Middle frontal gyrus (tissue), 1 donor: Measurements from ENCODE around the gene SLC25A38.

ENCODE experiments used
- DNase-seq: peaks from one replicate; pipeline ENCODE4 v3.0.0-alpha.2; 2015; ENCODE audit warnings: low spot score; ENCODE audit errors: extremely low spot score

Gene SLC25A38

DNA sequence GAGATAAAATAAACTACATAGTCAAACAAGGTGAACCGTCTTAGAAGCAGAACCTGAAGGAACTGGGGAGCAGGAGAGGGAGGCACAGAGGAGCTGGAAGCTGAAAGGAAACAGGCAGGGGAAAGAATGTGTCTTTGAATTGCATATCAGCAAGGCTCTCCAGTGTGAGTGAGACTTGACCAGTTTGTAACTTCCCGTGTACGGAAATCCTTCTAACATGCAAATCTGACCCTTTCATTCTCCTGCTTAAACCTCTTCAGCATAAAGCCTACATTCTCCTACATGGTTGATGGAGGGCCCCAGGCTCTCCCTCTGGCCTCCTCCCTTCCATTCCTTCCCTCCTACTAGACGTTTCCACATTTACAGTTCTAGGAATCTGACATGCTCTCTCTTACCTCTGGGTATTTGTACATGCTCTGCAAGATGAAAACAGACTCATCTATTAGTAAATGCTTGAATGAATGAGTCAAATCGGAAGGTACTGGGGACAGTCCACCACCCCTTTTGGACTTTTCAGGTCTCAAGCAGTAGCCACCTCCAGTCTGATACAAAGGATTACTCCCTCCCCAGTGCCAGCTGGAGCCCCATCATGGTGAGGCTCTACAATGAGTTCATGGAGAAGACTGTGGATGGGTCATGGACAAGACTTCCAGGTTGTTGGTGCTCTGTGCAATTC lies 6.1 kb upstream of the SLC25A38 start:
- DNase-seq: no peak

DNA sequence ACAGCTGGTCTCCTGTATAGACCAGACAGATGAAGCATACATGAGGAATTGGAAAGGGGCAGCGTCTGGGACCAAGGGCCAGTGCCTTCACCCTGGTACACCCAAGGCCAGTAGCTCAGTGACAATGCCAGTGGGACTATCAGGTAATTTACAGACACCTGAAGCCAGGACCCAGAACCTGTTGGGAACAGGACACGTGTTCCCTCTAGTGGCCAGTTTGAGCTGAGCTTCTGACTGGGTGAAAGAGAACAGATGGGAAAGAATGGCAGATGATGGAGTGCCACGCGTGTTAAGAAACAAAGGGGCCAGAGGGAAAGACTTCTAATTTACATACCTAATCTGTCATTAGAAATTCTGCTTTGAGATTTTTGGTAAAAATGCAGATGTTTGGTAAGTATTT lies 5.1 kb upstream of the SLC25A38 start:
- no peak for DNase-seq

DNA sequence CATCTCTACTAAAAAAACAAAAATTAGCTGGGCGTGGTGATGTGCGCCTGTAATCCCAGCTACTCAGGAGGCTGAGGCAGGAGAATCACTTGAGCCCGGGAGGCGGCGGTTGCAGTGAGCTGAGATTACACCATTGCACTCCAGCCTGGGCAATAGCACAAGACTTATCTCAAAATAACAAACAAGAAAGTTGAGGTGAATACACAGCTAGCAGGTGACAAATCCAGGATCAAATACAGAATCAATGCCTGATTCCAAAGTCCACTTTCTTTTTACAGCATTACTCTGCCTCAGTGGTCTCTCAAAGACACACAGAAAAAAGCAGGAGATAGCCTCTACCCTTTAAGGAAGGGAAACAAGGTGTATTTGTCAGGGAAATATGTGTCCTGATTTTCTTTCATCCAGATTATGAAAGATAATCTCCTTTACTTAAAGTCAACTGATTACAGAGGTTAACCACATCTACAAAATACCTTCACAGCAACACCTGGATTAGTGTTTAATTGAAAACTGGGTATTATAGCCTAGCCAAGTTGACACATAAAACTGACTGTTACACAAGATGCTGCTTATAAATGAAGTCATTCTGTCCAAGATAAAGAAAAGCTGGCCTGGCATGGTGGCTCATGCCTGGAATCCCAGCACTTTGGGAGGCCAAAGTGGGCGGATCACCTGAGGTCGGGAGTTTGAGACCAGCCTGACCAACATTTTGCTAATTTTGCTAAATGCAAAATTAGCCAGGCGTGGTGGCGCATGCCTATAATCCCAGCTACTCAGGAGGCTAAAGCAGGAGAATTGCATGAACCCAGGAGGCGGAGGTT lies 4.0 kb upstream of the SLC25A38 start:
- no peak for DNase-seq

DNA sequence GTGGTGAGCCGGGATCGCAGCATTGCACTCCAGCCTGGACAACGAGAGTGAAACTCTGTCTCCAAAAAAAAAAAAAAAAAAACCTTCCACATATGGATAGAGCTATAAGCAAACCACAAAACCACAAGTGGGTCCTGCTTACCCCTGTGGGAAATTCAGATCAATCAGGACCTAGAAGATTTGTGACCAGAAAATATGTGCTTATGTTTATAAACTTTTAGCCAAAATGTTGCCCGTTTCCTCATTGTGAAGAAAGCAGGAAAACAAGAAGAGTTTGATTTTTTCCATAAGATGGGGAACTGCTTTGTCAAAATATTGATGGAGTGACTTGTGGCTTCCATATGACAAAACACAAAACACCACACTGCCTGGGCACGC lies 3.4 kb upstream of the SLC25A38 start:
- no peak for DNase-seq

DNA sequence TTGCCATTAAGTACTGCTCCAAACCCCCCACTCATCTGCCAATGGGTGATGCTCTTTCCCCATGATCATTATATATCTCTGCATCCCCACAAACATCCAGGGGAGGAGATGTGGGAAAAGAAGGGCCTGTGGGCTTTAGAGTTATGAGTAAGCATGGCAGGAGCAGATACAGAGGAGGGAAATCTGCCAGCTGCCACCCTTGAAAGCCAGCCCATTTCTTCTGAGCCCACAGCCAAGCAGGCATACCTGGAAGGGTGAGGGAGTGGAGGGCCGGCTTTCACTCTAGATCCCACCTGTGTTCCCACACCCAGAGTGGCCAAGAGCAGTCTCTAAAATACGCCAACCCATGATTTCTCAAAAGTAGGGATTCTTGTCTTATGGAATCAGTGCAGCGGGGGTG lies 1.7 kb upstream of the SLC25A38 start:
- no peak for DNase-seq

DNA sequence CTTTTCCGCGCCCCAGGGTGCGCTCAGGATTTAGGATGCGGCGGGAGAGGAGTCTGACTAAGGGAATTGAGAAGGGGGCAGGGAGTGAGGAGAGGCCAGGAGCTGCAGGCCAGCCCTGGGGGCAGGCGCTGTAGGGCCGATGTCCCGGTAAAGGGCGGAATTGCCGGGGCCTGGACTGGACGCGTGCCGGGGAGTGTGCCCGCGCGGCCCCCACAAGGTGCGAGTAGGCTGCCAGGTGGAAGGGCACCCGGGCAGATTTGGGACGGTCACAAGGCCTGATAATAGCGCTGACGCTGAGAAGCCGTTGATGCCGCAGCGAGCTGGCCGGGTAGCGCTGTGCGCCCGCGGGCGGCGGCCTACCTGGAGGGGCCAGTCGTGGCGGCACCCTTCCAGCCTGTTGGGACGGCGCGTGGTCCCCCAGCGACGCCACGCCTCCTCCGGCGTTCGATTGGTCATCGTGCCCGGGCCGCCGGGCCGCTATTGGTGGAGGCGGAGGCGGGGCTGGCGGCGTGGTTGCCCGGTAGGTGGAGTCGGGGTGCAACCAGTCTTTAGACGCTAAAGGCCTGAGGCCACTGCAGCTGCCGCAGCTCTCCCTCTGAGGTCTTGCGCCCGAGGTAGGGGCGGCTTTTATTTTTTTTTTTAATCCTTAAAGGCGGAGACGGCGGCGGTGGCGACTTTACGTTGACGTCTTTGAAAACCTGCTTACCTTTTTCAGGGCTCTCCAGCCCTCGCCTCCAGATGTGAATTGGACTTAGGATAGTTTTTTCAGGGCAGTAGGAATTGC lies 903 bp downstream of the SLC25A38 start:
- peak; percentile 86 for DNase-seq

DNA sequence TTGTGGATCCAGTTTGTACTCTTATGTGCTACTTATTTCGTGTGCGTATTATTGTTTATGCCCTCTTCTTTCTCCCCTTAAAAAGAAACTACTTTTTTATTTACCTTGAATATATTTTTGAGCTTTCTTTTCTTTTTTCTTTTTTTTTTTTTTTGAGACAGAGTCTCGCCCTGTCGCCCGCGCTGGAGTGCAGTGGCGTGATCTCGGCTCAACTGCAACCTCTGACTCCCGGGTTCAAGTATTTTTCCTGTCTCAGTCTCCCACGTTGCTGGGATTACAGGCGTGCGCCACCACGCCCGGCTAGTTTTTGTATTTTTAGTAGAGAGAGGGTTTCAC lies 1.5 kb downstream of the SLC25A38 start:
- DNase-seq: no peak

DNA sequence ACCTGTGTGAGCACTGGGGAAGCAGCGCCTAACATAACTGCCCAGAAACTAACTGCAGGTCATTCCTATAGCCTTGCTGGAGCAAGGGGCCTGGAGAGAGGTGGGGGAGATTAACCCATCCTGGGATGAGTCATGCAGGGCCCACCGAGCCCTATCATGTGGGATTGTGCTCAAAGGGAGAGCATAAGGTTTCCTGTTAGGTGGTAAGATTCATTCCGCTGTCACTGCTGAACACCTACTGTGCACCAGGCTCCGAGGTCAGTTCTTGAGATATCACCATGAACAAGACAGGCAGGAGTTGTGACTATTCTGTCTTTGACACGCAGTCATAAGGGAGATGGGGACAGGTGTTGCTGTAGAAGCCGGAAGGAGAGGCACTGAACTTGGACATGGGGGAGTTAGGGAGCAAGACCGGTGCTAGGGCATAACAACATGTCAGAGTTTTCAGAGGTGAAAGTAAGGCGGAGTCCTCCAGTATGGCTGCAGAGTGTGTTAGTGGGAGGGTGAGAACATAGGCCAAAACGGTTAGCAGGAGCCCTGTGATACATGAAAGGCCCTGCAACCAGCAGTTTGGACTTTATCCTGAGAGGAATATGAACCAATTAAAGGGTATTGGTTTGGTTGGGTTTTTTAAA lies 2.4 kb downstream of the SLC25A38 start:
- DNase-seq: no peak

DNA sequence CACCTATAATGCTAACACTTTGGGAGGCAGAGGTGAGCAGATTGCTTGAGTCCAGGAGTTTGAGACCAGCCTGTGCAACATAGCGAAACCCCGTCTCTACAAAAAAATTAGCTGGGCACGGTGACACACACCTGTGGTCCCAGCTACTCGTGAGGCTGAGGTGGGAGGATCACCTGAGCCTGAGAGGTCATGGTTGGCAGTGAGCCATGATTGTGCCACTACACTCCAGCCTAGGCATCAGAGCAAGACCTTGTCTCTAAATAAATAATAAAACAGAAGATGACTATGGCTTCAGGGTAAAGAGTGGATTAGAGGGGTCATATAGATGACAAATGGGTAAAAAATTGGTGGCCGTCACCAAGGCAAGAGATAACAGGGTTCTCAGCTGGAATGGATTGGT lies 3.1 kb downstream of the SLC25A38 start:
- DNase-seq: no peak

DNA sequence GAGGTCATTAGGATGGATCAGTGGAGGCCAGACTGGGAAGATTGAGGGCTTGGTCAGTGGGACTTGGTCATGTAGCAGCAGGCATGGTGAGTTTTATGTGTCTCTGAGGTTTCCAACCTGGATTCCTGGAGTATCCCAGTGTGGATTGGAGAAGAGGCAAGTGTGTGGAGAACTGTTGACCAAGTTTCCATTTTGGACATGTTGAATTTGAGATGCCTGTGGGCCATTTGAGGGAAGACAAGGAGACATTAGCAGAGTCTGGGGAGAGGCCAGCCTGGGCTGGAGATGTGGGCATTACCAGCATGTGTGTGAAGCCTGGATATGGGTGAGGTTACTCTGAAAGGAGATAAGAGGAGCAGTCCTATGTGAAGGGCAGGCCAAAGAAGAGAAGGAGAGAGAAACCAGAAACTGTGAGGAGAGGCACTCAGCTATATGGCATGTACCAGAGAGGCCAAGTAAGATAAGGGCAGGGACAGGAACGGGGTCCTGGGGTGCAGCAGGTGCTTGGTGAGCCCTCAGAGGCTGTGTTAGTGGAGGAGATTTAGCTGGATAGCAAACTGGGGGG lies 4.3 kb downstream of the SLC25A38 start:
- DNase-seq: no peak

DNA sequence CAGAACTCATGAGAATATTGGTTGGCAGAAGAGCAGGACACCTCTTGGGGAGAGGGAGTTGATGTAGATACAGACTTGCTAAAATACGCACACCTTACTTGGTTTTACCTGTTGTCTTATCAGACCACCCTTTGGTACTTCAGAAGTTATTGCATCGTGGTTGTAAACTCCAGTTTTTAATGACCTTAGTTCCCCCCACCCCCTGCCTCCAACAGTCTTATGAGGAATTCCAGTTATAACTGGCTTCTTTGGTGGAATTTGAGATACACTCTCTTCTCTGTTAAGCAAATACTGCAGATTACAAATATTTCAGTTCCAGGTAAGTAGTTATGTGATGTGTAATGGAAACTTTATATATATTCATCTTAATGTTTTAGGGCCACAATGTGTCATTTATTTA lies 5.0 kb downstream of the SLC25A38 start:
- DNase-seq: no peak

DNA sequence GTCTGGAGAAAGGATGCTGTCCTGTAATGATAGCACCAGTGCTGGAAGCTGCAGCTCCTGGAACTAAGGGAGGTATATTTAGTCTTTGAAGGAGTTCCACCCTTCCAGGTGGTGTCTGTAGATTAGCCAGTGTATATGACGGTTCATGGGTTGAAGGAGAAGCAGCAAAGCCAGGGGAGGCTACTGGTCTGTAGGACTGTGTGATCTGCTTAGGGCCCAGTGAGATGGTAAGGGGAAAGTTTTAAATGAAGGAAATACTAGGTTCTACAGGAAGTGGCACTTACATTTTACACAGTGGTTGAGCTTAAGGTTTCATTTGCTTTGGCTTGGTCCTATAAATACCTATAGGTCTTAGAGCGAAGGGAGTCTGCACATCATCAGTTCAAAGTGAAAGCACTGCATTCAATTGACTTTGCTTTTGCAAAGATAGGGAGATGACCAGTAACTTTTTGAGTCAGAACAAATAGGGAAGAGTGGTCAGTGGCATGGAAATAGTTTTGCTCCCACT lies 5.6 kb downstream of the SLC25A38 start:
- DNase-seq: no peak

DNA sequence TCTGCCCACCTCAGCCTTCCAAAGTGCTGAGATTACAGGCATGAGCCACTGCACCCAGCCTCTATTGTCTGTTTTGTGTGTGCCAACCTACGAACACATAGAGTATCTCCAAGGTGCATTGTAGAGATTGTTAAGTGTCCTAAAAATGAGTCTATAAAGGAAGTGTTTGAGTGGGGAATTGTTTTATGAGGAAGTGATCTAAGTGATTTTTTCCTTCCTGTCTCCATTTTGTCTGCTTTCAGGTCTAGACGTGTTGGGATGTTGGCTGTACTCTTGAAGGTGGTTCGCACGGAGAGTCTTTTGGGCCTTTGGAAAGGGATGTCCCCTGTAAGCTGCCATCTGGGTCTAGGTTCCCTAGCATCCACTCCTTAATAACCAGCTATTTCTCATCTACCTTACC lies 7.0 kb downstream of the SLC25A38 start:
- DNase-seq: no peak

DNA sequence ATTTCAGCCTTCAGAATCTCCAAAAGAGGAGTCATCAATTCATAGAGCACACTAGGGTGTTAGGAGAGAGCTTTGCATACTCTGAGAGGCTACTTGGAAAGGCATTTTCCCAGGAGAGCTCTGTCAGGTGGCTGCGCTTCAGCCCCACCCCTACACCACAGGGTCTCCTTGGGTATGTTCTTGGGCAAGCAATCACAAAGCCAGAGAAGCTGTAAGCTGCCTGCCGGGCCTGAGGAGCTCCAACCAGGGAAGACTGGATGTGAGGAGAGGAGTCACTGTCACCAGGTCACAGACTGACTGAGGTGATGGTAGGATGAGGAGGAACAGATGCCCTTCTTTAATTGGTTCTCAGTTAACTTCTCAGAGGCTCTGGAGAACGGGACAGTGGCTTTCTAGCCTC lies 13.5 kb downstream of the SLC25A38 start:
- no peak for DNase-seq

DNA sequence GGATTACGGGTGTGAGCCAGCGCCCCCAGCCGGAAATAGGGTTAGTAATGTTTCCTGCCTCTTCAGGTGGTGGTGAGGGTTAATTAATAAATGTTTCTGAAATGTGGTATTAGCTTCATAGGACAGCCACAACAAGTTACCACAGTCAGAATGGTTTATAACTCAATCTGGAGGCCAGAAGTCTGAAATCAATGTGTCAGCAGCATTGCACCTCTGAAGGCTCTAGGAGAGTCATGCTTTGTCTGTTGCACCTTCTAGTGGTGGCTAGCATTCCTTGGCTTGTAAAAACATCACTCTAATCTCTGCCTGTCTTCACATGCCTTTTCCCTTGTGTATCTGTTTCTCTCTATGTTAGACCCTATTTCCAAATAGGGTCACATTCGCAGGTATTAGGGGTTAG lies 15.5 kb downstream of the SLC25A38 start:
- DNase-seq: no peak

DNA sequence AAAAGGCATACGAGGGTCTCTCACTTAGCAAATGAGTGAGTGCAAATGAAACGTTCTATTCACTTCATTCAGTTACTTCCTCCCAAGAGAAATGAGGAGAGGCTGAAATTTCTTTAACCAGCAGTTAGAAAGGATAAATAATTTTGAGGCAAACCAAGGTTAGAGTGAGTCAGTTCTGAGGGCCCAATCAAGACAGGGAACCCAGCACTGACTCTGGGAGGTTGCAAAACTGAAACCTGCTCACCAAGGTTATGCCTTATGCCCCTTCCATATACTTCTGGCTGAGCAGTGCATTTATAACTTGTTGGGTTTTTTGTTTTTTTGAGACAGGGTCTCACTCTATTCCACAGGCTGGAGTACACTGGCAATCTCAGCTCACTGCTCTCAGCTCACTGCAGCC lies 18.8 kb downstream of the SLC25A38 start:
- no peak for DNase-seq

DNA sequence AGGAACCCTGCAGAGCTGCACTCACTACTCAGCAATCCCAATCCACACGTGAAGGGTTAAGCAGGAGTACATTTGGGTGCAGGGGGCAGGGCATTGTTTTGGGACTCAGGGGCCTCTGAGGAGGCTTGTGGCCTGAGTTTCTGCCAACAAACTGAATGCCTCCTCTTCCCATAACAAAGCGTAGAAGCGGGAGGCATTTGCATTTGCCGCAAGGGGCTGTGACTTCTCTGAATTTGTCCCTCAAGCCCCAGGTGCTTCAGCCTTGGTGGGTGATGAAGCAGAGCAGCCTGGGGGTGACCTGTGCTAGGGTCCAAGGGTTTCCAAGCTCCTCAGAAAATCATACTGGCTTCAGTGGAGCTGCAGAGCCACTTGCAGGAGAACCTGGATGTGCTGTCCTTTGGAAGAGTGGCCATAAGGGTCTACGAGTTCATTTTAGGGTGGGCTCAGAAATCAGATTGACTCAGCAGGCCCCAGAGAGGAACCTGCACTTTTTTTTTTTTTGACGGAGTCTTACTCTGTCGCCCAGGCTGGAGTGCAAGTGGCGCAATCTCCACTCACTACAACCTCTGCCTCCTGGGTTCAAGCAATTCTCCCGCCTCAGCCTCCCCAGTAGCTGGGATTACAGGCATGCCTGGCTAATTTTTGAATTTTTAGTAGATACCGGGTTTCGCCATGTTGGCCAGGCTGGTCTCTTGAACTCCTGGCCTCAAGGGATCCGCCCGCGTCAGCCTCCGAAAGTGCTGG lies 21.9 kb downstream of the SLC25A38 start:
- DNase-seq: no peak

DNA sequence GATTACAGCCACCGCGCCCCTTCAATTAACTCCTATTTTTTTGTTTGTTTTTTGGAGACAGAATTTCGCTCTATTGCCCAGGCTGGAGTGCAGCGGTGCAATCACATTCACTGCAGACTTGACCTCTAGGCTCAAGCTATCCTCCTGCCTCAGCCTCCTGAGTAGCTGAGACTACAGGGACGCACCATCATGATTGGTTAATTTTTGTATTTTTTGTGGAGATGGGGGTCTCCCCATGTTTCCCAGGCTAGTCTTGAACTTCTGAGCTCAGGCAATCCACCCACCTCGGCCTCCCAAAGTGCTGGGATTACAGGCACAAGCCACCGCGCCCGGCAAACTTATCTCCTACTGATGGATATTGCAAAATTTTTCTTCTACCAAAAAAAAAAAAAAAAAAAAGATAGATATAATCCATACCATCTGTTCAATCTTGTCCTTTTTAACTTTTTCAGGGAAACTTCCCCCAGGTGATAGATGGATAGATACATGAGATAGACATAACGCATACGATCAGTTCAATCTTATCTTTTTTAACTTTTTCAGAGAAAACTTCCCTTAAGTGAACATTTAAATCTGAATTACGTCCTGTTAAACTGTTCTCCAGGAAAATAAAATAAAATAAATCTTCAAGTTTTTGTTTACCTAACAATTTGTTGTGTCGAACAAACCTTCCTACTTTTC lies 22.7 kb downstream of the SLC25A38 start:
- no peak for DNase-seq

DNA sequence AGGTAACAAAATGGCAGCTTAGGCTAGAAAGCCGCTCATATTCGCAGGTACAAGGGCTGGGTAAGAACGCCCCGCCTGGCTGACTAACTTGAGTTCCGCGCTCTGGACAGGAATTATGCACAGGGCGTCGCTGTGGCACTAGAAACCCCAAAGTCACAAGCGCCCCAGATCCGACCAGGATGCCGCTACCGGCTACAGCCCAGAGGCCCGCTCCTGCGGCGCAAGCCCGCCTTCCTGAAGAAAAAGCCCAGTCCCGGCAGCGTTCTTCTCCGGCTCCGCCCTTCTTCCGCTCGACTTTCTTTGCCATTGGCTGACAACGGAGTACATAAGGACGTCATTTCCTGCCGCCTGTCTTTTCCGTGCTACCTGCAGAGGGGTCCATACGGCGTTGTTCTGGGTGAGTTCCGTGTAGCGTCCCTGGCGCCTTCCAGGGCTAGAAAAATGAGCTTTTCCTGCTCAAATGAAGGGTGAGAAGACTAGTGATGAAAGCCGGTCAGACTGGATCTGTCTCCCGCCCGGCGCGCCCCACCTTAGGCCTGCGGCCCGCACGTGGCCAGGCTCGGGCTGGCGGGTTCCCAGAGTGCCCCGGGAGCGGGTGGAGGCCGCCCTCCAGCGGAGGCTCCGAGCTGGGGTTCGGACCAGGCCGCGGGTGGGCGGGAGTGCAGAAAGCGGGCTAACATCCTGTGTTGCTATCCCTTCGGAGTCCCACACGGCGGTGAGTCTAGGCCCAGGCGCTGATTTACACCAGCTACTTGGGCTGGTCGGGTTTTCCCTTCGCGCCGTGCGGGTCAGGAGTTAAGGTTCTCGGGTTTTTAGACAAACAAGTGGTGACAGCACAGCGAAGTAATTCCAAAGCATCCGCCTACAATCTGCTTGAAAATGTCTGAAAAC lies 23.4 kb downstream of the SLC25A38 start, which contains the start of gene RPSA:
Gene RPSA, plus strand, starts transcription at position 353 of the 891 bp plus-strand sequence. CDS start 934 bp downstream, outside the sequence.
- DNase-seq: peak; percentile 91
